GM19463 (cell line): ENCODE data around the gene PPP1R1A.

Experiments
- ATAC-seq: cut with Tn5 transposase; IDR thresholded peaks from one replicate; pipeline ENCODE4 v1.9.1; 2021; ENCODE audit warnings: mild to moderate bottlenecking, moderate library complexity; ENCODE audit not compliant: unreplicated experiment

PPP1R1A gene

GRCh38 chr12:54603872-54604271 is 15.4 kb upstream of the PPP1R1A start:
- ATAC-seq, result no peak

- peak; percentile 97 for ATAC-seq
These were observed 14.8 kb upstream of the PPP1R1A start for GRCh38 chr12:54603173-54603814.

- ATAC-seq, result no peak
These were observed 14.2 kb upstream of the PPP1R1A start for GRCh38 chr12:54602661-54603060.

- ATAC-seq, result no peak
These were observed 13.4 kb upstream of the PPP1R1A start for GRCh38 chr12:54601841-54602240.

- no peak for ATAC-seq
These were observed 10.5 kb upstream of the PPP1R1A start for GRCh38 chr12:54598970-54599369.

- ATAC-seq, result no peak
These were observed 8.1 kb upstream of the PPP1R1A start for GRCh38 chr12:54596526-54596946.

- no peak for ATAC-seq
These were observed 7.0 kb upstream of the PPP1R1A start for GRCh38 chr12:54595471-54595870.

GRCh38 chr12:54593725-54594124 is 5.3 kb upstream of the PPP1R1A start:
- ATAC-seq, result no peak

- ATAC-seq, result no peak
These were observed 4.7 kb upstream of the PPP1R1A start for GRCh38 chr12:54593135-54593534.

- no peak for ATAC-seq
These were observed 3.9 kb upstream of the PPP1R1A start for GRCh38 chr12:54592316-54592715.

GRCh38 chr12:54590978-54591591 is 2.6 kb upstream of the PPP1R1A start:
- no peak for ATAC-seq

- ATAC-seq, result no peak
These were observed 1.5 kb upstream of the PPP1R1A start for GRCh38 chr12:54589964-54590363.

GRCh38 chr12:54588890-54589267 is 420 bp upstream of the PPP1R1A start:
- ATAC-seq, result no peak

- no peak for ATAC-seq
These were observed 1.1 kb downstream of the PPP1R1A start for GRCh38 chr12:54587315-54587873.

- no peak for ATAC-seq
These were observed 1.8 kb downstream of the PPP1R1A start for GRCh38 chr12:54586620-54587019.

GRCh38 chr12:54585243-54585642 is 3.2 kb downstream of the PPP1R1A start:
- ATAC-seq, result no peak

- ATAC-seq, result no peak
These were observed 4.3 kb downstream of the PPP1R1A start for GRCh38 chr12:54584128-54584527.

- no peak for ATAC-seq
These were observed 4.7 kb downstream of the PPP1R1A start for GRCh38 chr12:54583726-54584125.

- no peak for ATAC-seq
These were observed 7.0 kb downstream of the PPP1R1A start for GRCh38 chr12:54581412-54581811.

GRCh38 chr12:54579696-54580333 is 8.6 kb downstream of the PPP1R1A start:
- peak; percentile 98 for ATAC-seq

- ATAC-seq, result peak; percentile 17
These were observed 9.2 kb downstream of the PPP1R1A start for GRCh38 chr12:54579258-54579657.

- ATAC-seq, result no peak
These were observed 9.7 kb downstream of the PPP1R1A start for GRCh38 chr12:54578778-54579177.
